COLO668 (cell line): ENCODE data around the gene HELZ2.
"Not testable (repeated sequence)": the region's sequence is repeated elsewhere in the genome, so short reads cannot be mapped to it uniquely, and the experiment has no call there.

Experiments
- DNase-seq: peaks from one replicate; lab custom pipeline; 2025; ENCODE audit not compliant: unreplicated experiment; lab: John Stamatoyannopoulos, UW

The HELZ2 gene

DNA sequence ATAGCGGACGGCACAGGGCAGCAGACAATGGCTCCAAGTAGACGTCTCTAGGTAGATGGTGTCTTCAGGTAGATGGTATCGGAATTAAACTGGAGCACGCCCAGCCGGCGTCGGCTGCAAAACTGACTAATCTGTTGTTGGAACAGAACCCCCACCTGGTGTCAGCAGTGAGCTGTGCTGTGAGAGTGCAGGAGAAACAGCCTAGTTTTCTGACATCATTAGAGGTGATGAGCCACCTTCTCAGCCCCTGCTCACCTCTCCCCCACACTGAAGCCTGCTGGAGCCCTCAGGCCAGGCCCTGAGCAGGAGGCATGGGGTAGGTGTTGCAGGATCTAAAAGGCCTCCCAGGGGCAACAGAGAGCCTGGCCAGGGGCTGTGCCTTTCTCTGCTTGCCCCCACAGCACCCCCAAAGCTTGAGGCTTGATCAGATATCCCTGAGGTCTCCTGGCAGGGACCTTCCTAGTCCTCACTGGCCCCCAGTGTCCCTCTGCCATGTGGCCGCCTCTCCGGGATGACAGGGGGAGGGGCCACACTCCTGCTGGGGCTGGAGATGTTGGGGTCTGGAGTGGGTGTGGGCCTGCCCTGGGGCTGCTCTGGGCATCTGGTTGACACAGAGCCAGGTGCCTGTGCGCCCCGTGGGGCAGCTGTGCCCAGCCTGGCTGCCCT lies 6.9 kb upstream of the HELZ2 start:
- DNase-seq = peak; percentile 68

DNA sequence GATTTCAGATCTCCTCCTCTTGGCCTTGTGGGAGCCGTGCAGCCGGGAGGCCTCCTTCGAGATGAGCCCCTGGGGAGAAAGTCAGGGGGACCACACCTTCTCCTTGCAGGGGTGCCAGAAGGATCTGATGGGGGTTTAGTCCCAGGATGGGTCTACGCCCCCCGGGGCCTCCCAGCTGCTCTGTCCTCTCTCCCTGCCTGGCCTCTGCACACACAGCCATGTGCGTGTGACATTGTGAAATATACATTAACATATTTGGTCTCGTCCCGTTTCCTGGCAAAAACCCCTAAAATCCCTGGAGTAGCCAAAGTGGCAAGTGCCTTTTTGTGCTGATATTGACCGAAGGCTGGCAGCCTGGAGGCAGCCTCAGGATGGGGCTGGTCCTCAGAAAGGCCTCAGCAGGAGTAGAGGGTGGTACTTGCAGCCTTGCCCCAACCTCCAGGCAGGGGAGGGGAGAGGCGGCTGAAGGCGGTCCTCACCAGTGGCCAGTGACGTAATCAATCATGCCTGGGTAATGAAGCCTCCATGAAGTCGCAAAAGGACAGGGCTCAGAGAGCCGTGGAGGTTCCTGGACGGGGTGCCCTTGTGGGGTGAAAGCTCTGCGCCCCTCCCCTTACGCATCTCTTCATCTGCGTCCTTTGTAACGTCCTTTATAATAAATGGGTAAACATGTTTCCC lies 5.1 kb upstream of the HELZ2 start:
- DNase-seq = no peak

DNA sequence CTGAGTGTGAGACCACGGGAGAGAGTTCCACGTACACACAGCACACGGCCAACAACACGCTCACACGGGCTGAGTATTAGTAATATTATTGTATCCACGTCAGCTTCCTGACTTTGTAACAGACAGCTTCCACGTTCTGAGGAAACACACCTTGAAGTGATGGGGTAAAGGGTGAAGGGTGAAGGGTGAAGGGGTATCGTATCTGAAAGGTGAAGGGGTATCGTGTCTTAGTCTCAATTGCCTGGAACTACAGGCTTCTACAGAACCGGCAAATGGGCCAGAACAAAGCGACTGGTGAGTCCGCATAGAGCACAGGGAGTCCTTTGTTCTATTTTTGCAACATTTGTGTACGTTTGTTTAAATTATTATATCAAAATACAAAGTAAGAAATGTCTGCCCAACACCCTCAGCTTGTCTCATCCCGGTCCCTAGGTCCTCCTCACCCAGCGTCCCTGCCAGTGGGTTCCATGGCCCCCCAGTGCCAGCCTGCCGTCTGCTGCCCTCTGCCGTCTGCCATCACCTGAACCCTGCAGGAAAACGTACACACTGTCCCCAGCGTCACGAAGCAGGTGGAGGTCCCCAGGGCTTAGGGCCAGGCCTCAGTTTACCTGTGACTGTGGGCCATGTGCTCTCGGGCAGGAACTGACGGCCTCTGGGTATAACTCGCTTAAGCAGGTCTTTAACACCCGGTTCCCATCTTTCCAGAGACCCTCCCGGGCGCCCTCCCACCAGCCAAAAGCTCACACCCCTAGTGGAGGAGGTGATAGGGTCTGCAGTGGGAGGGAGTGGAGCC lies 4.4 kb upstream of the HELZ2 start:
- peak; percentile 20 for DNase-seq

DNA sequence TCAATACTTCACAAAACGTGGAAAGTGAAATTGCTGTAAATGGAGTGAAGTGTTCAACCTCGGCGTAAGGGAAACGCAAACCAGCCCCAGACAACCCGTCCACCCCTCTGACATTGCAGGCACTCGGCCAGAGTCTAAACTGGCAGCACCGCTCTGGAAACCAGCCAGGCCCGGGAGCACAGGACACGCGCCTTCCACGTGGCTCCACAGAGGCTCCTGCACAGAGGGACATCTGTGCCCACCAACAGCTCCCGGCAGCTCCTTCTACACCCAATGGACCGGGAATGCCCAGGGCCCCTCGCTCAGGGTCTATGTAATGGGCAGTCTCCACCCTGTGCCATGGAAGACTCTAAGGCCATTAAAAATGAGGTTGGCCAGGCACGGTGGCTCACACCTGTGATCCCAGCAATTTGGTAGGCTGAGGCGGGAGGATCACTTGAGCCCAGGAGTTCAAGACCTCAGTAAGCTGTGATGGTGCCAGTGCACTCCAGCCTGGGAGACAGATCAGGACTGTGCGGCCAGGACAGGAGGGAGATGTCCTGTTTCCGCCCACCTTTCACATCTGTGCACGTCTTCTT lies 3.4 kb upstream of the HELZ2 start:
- DNase-seq = peak; percentile 10

DNA sequence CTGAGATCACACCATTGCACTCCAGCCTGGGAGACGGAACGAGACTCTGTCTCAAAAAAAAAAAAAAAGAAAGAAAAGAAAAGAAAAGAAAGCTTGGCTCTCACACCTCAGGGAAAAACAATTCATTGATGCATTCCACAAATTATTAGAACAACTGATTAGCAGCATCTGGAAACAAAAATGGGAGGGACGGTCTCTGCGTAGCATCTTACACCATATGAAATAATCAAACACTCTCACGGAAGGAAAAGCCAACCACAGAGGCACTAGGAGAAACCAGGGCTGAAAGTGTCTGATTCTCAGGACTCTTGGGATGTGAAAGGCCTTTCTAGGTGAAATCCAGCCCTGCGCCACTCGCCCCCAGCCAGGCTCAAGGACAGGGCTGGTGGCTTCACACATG lies 2.3 kb upstream of the HELZ2 start:
- no peak for DNase-seq

DNA sequence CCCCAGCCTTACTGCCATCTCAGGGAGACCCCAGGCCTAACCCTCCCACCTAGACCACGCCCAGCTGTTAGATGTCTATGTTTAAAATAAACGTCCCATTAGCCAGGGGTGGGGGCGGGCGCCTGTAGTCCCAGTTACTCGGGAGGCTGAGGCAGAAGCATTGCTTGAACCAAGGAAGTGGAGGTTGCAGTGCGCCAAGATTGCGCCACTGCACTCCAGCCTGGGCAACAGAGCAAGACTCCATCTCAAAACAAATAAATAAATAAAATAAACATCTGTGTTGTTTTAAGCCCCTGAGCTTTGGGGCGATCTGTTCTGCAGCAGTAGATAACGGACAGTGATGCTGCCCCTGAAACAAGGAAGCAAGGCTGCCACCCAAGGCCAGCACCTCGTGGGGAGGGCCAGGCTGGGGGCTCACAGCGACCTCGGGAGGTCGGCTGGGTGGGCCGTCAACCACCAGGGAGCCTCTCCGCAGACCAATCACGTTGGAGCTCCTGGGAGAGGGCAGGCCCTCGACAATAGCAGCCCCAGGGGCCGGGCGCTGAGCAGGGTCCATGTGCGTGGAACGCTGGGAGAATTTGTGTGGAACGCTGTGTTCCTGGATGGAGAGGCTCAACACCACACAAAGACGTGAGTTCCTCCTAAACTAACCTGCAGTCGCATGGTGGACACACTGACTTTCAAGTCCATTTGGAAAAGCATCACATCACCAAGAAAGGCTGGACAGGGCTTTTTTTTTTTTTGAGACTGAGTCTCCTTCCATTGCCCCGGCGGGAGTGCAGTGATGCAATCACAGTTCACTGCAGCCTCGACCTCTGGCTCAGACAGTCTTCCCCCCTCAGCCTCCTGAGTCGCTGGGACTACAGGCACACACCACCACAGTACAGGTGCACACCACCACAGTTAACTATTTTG lies 1.0 kb upstream of the HELZ2 start:
- DNase-seq = no peak

DNA sequence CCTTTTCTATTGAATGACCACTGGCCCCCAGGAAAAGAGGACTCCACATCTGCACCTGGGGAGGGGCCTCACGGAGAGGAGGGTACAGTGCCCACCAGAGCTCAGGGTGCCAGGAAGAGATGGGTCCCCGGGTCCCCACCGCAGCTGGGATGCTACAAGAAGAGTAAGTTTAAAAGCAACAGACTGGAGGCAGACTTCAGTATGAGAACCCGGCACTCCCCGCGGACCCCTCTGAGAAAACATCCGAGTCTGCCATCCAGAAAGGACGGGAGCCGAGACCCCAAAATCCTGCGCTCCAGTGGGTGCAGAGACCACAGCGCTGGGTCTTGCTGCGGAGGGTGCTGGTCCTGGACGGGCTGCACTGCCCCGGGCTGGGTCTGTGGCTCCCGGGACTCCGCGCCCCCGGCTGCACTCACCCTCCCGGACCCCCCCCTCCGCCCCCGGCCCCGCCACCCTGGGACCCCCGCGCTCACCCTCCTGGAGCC lies 350 bp downstream of the HELZ2 start:
- DNase-seq = no peak

DNA sequence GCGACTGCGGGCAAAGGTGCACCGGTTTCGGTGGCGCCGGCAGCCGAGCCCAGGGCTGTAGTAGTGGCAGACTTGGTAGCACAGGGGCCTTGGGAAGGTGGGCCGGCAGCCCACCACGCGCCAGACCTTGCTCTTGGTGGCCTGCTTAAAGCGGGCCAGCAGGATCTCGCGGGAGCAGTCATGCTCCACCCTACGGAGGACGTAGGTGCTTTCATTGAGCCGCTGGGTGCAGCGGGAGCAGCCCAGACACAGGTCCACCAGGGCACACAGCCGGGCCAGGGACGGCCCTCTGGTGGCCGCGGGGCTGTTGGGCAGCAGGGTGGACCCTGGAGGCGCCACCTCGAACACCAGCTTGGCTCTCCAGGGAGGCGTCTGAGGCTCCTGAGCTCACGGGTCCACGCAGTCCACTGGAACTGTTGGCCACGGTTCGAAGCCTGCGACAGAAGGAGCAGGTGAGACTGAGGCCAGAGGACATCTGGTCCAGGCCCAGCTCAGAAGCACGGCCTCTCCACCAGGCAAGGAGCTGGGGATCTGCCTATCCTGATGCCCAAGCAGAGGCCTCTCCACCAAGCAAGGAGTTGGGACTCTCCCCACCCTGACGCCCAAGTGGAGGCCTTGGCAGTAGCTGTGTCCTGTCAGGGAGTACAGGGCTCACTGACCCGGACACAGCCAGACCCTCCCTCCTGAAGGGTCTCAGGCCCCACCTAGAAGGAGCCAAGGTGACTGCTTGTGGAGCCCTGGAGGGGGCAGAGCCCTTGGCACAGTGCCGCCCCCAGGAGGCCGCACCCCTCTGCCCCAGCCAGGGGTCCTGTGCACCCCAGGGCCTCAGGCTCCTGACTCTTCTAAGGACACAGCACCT lies 1.0 kb downstream of the HELZ2 start:
- peak; percentile 22 for DNase-seq

DNA sequence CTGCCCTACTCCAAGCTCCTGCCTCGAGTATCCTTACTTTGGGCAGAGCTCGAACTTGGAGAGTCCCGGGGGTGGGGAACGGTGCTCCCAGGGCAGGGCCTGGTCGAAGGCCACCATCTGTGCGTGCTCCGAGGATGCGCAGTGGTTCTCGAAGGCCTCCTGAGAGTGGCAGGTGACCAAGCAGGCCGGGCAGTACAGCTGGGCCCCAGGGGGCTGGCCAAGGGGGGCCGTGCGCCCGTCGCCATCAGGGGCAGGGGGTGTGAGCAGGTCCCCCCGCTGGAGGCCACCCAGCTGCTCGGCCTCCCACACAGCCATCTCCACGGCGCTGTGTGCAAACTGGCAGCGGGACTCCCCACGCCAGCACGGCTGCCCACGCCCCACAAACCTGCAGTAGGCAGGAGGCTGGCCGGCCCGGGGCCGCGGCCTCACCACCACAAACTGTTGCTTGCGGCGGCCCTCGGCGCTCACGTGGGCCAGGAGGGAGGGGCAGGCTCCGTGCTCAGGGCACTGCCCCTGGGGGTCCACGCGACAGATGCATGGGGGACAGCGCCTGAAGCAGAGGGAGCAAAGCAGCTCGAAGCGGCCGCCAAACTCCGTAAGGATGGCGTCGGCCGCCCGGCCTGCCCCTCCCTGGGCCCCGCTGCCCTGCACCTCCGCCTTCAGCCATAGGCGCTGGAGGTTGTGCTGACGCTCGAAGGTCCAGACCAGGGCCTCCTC lies 1.8 kb downstream of the HELZ2 start:
- DNase-seq = no peak

DNA sequence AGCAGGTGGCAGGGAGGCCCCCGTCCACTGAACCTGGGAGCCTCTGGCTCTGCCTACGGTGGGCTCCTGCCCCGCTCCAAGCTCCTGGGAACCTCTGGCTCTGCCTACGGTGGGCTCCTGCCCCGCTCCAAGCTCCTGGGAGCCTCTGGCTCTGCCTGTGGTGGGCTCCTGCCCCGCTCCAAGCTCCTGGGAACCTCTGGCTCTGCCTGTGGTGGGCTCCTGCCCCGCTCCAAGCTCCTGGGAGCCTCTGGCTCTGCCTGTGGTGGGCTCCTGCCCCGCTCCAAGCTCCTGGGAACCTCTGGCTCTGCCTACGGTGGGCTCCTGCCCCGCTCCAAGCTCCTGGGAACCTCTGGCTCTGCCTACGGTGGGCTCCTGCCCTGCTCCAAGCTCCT lies 3.0 kb downstream of the HELZ2 start:
- DNase-seq = not testable (repeated sequence)

DNA sequence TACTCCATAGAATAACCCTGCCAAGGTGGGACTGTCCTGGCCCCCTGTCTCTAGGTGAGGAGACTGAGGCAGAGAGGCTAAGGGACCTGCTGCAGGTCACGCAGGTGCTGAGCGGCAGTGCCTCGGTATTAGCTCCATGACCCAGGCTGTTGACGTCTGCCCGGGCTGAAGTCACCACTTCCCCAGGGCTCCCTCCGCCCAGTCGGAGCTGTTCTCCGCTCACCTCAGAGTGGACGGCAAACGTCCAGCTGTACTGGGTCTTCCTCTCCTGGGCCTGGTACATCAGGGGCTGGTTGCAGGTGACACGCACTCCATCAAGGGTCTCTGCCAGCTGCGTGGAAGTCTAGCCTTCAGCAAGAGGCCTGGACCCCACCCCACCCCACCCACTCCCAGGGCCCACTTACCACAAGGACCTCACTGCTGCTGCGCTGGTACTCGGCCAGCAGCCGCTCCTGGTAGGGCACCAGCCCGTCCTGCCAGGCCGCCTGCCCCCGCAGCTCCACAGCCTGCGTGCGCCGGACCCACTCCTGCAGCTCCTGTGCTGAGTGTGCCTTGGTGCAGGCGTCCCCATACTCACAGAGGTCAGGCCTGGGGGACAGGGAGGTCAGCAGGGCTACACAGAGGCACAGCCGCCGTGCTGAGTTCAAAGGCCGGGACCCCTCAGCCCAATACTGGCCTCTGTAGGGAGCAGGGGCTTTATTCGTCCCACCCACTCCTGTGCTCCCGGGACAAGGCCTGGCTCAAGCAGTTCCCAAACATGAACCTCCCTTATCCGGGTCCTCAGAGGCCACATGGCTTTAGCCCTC lies 3.6 kb downstream of the HELZ2 start:
- DNase-seq = no peak

DNA sequence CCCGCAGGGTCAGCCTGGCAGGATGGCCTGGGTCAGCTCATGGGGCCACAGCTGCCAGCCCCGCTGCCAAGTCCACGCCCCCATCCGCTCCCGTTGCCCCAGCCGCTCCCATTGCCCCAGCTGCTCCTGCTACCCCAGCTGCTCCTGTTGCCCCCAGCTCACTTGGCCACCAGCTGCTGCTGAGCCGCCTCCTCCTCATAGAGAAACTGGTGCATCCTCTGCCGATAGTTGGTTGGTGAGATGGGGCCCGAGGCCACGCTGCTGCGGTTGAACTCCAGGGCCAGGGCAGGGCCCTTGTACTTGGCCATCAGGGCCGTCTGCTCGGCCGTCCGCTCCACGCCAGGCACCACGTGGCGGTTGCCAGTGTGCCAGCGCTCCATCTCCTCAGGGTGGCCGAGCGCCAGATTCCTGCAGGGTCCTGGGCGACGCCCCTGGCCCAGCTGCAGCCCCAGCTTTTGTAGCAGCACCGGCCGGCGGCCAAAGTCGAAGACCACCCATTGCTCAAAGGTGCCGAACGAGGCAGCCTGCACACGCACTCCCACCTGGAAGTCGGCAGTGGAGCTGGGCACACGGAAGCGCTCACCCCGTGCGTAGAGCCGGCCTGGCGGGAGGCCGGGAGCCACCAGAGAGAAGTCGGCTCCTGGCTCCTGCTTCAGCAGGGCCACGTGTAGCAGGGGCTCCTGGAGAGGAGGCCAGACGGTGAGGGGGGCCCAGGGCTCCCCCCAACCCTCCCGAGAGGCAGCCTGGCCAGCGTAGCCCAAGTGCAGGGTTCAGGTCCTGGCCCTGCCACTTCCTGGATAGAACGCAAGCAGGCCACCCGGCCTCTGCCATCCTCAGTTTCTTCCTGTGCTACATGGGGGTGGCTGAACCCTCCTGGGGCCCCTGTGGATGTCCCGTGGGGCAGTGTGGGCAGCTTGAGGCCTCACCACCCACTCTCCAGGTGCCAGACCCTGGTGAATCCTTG lies 4.8 kb downstream of the HELZ2 start:
- DNase-seq = no peak

DNA sequence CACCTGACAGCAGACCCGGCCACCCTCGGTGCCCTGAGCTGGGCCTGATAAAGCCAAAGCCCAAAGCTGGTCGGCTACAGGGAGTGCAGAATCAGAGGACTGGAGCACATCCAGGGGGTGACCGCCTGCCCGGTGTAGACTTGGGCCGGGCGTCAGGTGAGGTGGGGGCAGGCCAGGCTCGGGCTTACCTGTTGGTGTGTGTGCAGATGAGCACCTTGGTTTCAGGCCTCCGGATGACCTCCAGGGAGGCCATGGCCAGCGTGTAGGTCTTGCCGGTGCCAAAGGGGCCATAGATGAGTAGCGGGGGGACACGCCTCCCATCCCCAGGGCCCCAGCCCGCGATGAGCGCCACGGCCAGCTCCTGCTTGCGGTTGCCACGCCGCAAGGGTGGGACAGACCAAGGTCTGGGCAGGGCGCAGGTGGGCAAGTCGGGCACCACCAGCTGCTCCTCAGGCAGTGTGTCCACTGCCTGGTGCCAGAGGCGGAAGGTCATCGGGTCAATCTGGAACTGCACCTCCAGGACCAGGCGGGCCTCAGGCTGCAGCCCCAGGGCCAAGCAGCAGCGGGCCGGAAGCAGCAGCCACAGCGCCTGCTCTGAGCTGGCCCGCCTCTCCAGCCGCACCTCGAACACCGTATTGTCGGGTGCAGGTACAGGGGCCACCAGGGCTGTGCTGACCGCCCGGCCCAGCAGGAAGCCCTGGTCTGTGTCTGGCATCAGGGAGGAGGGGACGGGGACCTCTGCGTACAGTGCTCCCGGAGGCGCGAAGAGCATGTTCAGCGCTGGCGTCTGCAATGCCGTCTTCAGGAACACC lies 5.7 kb downstream of the HELZ2 start:
- no peak for DNase-seq

DNA sequence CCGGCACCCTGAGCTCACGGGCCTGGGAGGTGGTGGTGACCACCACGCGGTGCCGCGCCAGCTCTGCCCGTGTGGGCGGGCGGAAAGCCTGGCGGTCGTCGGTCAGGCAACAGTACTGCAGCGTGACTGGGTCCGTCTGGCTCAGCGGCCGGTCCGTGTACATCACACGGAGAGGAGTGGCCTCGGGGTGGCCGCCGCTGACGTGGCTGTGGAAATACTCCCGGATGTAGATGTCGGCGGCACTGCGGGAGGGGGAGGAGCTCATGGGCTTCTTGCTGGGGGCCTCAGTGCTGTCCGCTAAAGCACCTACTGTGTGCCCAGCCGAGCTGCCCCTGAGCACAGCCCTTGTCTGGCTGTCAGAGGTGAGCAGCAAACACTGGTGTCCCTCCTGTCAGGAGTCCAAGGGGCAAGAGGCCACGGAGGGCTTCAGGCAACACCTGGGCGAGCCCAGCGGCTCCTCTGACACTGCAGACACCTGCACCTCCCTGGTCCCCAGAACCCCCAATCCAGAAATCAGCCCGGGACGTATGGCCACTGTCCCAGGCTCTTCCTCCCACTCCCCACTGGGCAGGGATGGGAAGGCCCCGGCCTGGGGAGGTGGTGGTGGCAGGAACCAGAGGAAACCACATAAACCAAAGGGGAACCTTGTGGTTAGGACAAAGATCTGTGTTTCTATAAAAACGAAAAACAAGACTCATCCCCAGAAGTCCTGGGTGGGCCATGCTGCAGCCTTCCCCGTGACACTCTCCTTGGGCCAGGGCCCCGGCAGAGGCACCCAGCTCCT lies 6.5 kb downstream of the HELZ2 start:
- no peak for DNase-seq

DNA sequence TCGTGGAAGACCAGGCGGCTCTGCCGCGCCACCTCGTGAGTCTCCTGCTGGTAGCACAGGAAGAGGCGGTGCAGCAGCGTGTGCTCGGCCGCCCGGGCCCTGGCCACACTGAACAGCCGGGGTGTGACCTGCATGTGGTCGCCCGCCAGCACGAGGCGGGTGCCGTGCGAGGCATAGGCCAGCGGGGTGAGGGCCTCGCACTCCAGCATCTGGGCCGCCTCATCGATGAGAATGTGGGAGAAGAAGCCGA lies 7.0 kb downstream of the HELZ2 start:
- no peak for DNase-seq
